ENCODE results near the gene NTN4.

GRCh38 chr12:95624589-95624988, 166.0 kb downstream of the NTN4 start:
- TF ChIP-seq CTCF (IDR thresholded peaks at IDR 0.05) (no peak), POLR2A (IDR thresholded peaks at IDR 0.05) (no peak), EP300 (IDR thresholded peaks at IDR 0.05) (no peak)
